ENCODE results near the gene CD5L.

DNA sequence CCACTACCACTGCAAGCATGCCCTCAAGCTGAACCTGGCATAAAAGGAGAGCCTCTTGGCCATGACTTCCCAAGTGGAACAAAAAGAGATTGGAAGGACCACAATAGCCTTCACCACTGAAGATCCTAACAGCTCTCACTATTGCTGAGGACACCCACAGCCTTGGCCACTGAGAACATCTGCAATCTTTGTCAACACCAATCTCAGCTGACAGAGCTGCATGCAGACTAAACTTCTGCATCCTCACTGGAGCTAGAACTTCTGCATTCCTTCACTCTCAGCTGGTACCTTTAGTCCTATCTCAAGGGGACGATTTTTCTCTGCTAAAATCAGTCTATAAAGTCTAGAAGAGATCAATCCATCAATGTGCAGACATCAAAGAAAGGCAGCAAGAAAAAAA lies 56.4 kb downstream of the CD5L start:
- TF ChIP-seq, protein P1, sequence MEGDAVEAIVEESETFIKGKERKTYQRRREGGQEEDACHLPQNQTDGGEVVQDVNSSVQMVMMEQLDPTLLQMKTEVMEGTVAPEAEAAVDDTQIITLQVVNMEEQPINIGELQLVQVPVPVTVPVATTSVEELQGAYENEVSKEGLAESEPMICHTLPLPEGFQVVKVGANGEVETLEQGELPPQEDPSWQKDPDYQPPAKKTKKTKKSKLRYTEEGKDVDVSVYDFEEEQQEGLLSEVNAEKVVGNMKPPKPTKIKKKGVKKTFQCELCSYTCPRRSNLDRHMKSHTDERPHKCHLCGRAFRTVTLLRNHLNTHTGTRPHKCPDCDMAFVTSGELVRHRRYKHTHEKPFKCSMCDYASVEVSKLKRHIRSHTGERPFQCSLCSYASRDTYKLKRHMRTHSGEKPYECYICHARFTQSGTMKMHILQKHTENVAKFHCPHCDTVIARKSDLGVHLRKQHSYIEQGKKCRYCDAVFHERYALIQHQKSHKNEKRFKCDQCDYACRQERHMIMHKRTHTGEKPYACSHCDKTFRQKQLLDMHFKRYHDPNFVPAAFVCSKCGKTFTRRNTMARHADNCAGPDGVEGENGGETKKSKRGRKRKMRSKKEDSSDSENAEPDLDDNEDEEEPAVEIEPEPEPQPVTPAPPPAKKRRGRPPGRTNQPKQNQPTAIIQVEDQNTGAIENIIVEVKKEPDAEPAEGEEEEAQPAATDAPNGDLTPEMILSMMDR (IDR thresholded peaks at IDR 0.05), result no peak
- TF ChIP-seq POLR2AphosphoS5 (IDR thresholded peaks at IDR 0.05), result no peak

Data from prostate gland (tissue), 2 donors.